GM06990 (cell line): ENCODE data around the gene STARD6.
"Not testable (repeated sequence)": the region's sequence is repeated elsewhere in the genome, so short reads cannot be mapped to it uniquely, and the experiment has no call there.

Experiments used
- DNase-seq: peaks from one replicate; pipeline ENCODE4 v3.0.0-alpha.2; 2011; ENCODE audit not compliant: insufficient read length; ENCODE audit errors: extremely low read depth
- H3K27me3 ChIP-seq: replicated peaks from 2 replicates; pipeline ENCODE4 v1.6.0; 2011; ENCODE audit warnings: low read length; ENCODE audit not compliant: control insufficient read depth, insufficient read depth
- H3K36me3 ChIP-seq: 2 replicates; pipeline ENCODE4 v1.5.1; 2011; ENCODE audit warnings: low read length; ENCODE audit not compliant: control insufficient read depth, insufficient read depth
- H3K4me3 ChIP-seq: replicated peaks from 2 replicates; pipeline ENCODE4 v1.5.1; 2011; ENCODE audit warnings: low read depth, mild to moderate bottlenecking, control low read depth, low read length
- CTCF ChIP-seq: IDR thresholded peaks from 2 replicates; pipeline ENCODE4 v1.5.1; 2011; ENCODE audit warnings: low read length, control low read depth, mild to moderate bottlenecking, inconsistent platforms; ENCODE audit not compliant: insufficient read depth, poor library complexity, severe bottlenecking

The STARD6 gene

GRCh38 chr18:54316071-54316820, 41.4 kb downstream of the STARD6 start:
- no peak for TF ChIP-seq CTCF
- no peaks in the 10 kb centered on the region for H3K27me3 ChIP-seq
- DNase-seq = no peak
- no peak overlapping the region for H3K4me3 ChIP-seq
- no peaks in the 10 kb centered on the region for H3K36me3 ChIP-seq

GRCh38 chr18:54309564-54309963, 48.1 kb downstream of the STARD6 start:
- not testable (repeated sequence) for H3K4me3 ChIP-seq, H3K36me3 ChIP-seq, DNase-seq, H3K27me3 ChIP-seq

- DNase-seq = no peak
Observed at GRCh38 chr18:54303408-54303807, 54.2 kb downstream of the STARD6 start.

GRCh38 chr18:54298991-54299390, 58.7 kb downstream of the STARD6 start:
- not testable (repeated sequence) for DNase-seq, H3K27me3 ChIP-seq, H3K36me3 ChIP-seq, H3K4me3 ChIP-seq

More at GRCh38 chr18:54303408-54303807, 54.2 kb downstream of the STARD6 start:
- H3K4me3 ChIP-seq = no peak overlapping the region
- H3K27me3 ChIP-seq = no peaks in the 10 kb centered on the region
- no peak for TF ChIP-seq CTCF
- H3K36me3 ChIP-seq = no peaks in the 10 kb centered on the region

- no peak for DNase-seq
- H3K36me3 ChIP-seq = no peaks in the 10 kb centered on the region
- TF ChIP-seq CTCF = no peak
- H3K27me3 ChIP-seq = no peaks in the 10 kb centered on the region
- H3K4me3 ChIP-seq = no peak overlapping the region
Observed at GRCh38 chr18:54296062-54296461, 61.6 kb downstream of the STARD6 start.

GRCh38 chr18:54294274-54294673, 63.4 kb downstream of the STARD6 start:
- no peak for TF ChIP-seq CTCF
- Histone ChIP-seq H3K27me3 (no peaks in the 10 kb centered on the region), H3K4me3 (no peak overlapping the region), H3K36me3 (no peaks in the 10 kb centered on the region)
- DNase-seq = no peak
